GM18858 (cell line): ENCODE results near the gene FMOD.
"Not testable (repeated sequence)": the region's sequence is repeated elsewhere in the genome, so short reads cannot be mapped to it uniquely, and the experiment has no call there.

ENCODE experiments used
- ATAC-seq: cut with Tn5 transposase; IDR thresholded peaks from one replicate; pipeline ENCODE4 v1.9.1; 2021; ENCODE audit not compliant: unreplicated experiment

FMOD gene

GRCh38 chr1:203306965-203307541 is 43.9 kb downstream of the FMOD start:
- no peak for ATAC-seq

GRCh38 chr1:203306089-203306964 is 44.6 kb downstream of the FMOD start:
- no peak for ATAC-seq

- no peak for ATAC-seq
Observed at GRCh38 chr1:203305809-203306088, 45.2 kb downstream of the FMOD start.

GRCh38 chr1:203304919-203305808 is 45.8 kb downstream of the FMOD start, which contains the start of gene BTG2:
Gene BTG2, plus strand, starts transcription at chr1:203305519. Its CDS starts 88 bp downstream, at chr1:203305607.
- ATAC-seq = peak; percentile 54

- ATAC-seq = no peak
Observed at GRCh38 chr1:203304391-203304918, 46.5 kb downstream of the FMOD start.

- ATAC-seq = no peak
Observed at GRCh38 chr1:203302894-203303293, 48.0 kb downstream of the FMOD start.

GRCh38 chr1:203302456-203302855 is 48.5 kb downstream of the FMOD start:
- no peak for ATAC-seq

GRCh38 chr1:203301331-203301668 is 49.6 kb downstream of the FMOD start:
- no peak for ATAC-seq

- no peak for ATAC-seq
Observed at GRCh38 chr1:203300441-203301330, 50.2 kb downstream of the FMOD start.

GRCh38 chr1:203299719-203300429 is 51.0 kb downstream of the FMOD start:
- not testable (repeated sequence) for ATAC-seq

GRCh38 chr1:203299169-203299568 is 51.8 kb downstream of the FMOD start:
- ATAC-seq = no peak

GRCh38 chr1:203296460-203297073 is 54.4 kb downstream of the FMOD start:
- no peak for ATAC-seq

GRCh38 chr1:203295796-203296195 is 55.1 kb downstream of the FMOD start:
- ATAC-seq = no peak

- ATAC-seq = no peak
Observed at GRCh38 chr1:203291201-203292096, 59.5 kb downstream of the FMOD start.
